Hindlimb muscle (tissue), 1 donor: ENCODE measurements around the gene MED13L. TPM values are rescaled to one million over a fixed set of nuclear protein-coding genes. Genes with fewer than 3 reads are reported as not detected.
"Not testable (repeated sequence)": the region's sequence is repeated elsewhere in the genome, so short reads cannot be mapped to it uniquely, and the experiment has no call there.

ENCODE experiments used
- DNase-seq: peaks from one replicate; pipeline ENCODE4 v3.0.0-alpha.2; 2013
- polyA plus RNA-seq: library from polyadenylated mRNA; unstranded; fragments of 120-200 nt; gene quantifications from one replicate; pipeline ENCODE4 v1.2.1, GENCODE V29; 2013; ENCODE audit not compliant: insufficient read length

MED13L gene
- polyA plus RNA-seq, 1 donor: 48.1 TPM

DNA sequence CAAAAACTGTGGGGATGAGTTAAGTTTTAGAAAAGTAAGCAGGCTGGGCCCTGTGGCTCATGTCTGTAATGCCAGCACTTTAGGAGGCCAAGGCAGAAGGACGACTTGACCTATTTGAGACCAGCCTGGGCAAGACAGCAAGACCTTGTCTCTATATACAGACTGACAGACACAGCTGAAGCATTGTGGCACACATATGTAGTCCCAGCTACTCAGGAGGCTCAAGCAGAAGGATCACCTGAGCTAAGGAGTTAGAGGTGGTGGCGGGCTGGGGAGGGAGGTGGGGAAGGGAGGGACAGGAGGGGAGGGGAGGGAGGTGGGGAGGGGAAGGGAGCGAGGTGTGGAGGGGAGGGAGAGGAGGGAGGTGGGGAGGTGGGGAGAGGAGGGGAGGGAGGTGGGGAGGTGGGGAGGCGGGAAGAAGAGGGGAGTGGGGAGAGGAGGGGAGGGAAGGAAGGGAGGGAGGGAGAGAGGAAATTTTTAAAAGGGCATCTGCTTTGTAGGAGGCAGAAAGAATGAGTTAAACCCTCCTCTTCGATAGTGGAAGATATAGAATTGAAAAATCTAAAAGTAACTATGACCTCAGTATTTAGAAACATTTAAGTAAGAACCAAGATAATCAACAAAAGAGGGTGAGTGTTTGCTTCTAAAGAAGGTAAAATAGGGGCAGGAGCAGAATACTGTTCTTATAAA lies 30.9 kb downstream of the MED13L start:
- no peak for DNase-seq

- no peak for DNase-seq
Measured at GRCh38 chr12:116245189-116245588, 32.3 kb downstream of the MED13L start.

DNA sequence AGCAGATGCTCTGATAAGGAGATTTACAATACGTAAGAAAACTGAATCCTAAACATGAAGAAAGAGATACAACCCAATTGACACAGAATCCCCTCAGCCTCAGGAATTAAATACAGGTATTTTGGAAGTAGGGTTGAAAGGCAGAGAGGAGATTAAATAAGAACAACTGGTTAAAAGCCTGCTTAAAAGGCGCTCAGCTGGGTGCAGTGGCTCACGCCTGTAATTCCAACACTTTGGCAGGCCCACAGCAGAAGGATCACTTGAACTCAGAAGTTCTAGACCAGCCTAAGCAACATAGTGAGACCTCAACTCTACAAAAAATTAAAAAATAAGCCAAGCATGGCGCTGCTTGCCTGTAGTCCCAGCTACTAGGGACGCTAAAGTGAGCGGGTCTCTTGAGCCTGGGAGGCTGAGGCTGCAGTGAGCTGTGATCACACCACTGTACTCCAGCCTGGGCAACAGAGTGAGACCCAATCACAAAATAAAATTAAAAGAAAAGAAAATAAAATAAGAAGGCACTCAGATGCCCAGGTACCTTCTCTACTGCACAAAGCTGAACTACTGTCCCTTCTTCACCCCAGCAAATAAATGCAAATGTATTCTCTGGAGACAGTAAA lies 32.9 kb downstream of the MED13L start:
- DNase-seq: no peak

DNA sequence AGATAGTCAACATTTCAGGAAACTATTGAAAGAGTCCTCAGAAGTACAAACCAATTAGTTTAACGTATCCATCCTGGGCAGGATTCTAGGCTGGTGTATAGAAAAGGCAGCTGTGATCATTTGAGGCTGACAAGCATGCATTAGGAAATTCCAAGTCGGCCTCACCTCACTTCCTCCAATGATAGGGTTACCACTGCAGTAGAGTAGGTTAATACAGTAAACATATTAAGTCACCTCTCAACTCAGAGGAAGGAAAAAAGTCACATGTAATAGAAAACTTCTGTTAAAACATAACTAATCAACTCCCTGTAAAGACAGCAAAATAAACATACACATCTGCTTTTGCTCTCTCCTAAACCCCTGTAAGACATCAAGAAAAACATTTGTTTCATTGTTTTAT lies 33.5 kb downstream of the MED13L start:
- DNase-seq: no peak

DNA sequence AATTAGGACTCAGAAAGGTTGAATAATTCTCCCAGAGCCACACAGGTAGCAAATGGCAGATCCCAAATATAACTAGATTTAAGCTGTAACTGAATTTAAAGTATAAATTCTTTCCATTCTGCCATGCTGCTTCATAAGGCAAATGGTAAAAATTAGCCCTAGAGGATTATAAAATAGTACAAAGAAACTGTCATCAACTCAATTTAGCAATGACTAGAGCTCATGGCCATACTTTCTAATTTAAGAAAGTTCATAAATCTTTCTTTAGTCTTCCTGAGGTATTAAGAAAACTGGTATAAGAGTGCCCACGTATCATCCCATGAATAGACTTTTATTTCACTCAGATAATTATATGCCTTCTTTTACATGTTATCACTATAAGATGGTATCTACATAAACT lies 34.8 kb downstream of the MED13L start:
- no peak for DNase-seq

DNA sequence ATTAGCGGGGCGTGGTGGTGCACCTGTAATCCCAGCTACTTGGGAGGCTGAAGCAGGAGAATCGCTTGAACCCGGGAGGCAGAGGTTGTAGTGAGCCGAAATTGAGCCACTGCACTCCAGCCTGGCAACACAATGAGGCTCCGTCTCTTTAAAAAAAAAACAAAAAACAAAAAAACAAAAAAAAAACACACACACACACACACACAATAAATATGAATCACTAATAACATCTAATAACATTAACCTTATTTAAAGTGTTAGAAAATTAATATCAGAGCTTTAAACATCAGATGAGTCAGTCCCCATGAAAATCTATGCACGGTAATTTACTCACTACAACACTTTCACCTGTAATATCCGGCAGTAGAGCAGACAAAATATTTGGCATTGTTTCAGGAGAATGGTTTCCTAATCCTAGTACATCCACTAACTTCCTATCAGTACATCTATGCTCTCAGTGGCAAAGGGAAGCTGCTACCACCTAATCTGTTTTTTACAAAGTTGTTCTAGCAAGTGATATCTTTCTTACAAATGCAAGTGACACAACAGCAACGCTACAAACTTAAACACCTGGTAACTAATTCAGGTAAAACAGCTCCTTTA lies 36.2 kb downstream of the MED13L start:
- no peak for DNase-seq

DNA sequence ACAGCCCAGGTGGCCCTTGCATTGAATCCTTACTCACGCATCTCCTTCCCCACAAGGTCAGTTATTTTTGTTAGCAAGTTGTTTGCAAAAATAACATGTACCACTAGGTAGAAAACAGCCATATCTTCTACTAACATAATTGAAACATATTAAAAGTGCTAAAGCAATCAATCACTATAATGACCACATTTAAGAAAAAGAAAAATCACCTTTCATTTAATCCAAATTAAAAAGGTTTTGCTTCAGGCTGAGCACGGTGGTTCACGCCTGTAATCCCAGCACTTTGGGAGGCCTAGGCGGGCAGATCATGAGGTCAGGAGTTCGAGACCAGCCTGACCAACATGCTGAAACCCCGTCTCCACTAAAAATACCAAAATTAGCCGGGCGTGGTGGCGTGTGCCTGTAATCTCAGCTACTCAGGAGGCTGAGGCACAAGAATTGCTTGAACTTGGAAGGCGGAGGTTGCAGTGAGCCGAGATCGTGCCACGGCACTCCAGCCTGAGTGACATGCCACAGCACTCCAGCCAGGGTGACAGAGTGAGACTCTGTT lies 38.8 kb downstream of the MED13L start:
- not testable (repeated sequence) for DNase-seq

GRCh38 chr12:116238149-116238548 lies 39.3 kb downstream of the MED13L start:
- DNase-seq: no peak

- peak; percentile 47 for DNase-seq
Measured at GRCh38 chr12:116236976-116237375, 40.5 kb downstream of the MED13L start.

GRCh38 chr12:116236148-116236731 lies 41.3 kb downstream of the MED13L start:
- DNase-seq: peak; percentile 62

DNA sequence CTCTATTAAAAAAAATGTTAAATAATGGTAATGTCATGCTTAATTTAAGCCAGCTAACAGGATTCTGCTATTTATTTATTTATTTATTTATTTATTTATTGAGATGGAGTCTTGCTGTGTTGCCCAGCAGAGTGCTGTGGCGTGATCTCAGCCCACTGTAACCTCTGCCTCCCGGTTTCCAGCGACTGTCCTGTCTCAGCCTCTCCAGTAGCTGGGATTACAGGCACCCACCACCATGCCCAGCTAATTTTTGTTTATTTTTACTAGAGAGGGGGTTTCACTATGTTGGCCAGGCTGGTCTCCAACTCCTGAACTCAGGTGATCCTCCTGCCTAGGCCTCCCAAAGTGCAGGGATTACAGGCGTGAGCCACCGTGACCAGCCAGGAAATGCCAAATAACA lies 43.3 kb downstream of the MED13L start:
- not testable (repeated sequence) for DNase-seq

- DNase-seq: no peak
Measured at GRCh38 chr12:116233669-116234068, 43.8 kb downstream of the MED13L start.

GRCh38 chr12:116227811-116228210 lies 49.7 kb downstream of the MED13L start:
- DNase-seq: no peak

DNA sequence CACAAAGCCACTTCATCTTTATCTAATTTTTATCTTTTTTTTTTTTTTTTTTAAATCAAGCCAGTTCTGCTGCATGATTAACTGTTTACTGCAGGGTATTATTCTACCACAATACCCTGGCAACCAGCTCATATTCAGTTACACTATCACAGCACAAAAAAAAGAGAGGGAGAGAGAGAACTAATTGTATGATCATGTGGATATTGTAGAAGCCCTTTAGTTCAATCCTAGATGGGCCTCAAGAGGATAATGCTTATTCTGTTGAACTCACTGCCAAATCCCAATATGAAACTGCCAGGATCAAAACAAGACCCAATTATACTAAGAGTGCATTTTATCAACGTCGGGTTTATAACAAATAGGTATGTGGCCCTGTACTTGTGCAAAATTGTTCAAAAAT lies 51.5 kb downstream of the MED13L start:
- no peak for DNase-seq

- peak; percentile 50 for DNase-seq
Measured at GRCh38 chr12:116222358-116222757, 55.1 kb downstream of the MED13L start.

GRCh38 chr12:116220756-116221155 lies 56.7 kb downstream of the MED13L start:
- DNase-seq: no peak

- DNase-seq: no peak
Measured at GRCh38 chr12:116217045-116217735, 60.3 kb downstream of the MED13L start.

DNA sequence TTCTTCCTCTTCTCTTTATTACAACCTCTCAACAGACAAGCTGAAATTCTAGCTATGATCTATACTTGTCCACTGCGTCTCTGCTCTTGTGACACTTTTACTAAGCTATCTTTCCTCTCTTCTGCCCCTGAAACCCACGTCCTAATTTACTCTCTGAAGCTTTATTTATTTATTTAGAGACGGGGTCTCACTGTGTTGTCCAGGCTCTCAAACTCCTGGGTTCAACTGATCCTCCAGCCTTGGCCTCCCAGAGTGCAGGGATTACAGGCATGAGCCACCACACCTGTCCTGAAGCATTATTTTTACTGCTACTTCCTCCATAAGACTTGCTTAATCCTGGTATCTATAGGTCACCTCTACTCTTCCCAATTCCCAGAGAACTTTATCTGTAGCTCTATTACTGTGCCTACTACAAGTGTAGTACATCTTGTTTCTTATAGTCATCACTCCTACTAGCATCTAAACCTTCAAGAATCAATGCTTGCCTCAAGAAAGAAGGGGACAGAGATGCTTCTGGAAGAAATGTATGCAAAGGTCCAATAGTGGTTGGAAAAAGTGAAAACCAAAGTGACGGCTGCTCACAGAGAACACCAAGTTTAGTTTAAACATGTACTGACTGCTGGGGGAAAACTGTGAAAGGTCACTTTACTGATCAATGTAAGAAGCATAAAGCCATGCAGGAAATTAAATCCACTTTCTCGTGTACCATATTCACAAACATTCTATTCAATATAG lies 61.3 kb downstream of the MED13L start:
- no peak for DNase-seq

DNA sequence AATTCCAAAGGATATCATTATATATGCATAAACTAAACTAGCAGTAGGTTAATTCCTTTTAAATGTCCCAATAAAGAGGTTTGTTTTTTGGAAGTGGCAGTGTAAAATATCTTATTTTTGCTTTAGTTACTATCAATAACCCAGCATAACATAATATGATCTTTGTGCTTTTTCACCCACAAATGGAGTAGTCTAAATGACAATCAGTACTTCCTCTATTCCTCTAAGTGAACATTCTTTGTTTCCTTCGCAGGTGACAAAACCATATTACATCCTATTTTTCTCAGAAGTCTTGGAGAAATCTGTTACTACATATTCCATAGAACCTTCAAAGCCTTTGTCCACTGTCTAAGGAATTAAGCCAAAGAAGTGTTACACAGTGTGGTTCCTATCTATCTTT lies 62.5 kb downstream of the MED13L start:
- DNase-seq: no peak

GRCh38 chr12:116213885-116214527 lies 63.5 kb downstream of the MED13L start:
- DNase-seq: no peak

GRCh38 chr12:116213014-116213413 lies 64.5 kb downstream of the MED13L start:
- DNase-seq: no peak

DNA sequence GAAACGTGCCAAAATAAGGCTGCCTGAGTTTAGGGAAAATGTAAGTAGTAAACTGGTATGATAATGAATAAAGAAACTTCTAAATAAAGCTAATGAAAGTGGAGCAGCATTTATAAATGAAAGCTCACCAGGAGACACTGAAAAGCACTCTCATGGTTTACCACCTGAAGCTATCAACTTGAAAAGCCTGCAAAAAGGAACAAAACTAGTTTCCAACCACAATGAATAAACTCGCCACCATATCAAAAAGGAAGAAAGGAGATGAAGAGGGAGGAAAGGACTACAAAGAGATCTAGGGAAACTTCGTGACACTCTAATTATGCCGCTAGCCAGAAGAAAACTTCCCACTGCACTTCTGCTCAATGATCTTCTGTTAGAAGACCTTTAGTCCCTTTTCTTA lies 66.7 kb downstream of the MED13L start:
- no peak for DNase-seq
